Subcutaneous abdominal adipose tissue (tissue), 5 donors: ENCODE measurements around the gene FHOD3.

Experiments used
- H3K27ac ChIP-seq: one replicate; pipeline ENCODE4 v1.7.0; 2013; ENCODE audit warnings: low read depth, mild to moderate bottlenecking, inconsistent platforms, low read length, moderate library complexity
- H3K27me3 ChIP-seq, 5 donors: one replicate each; pipeline ENCODE4 v1.7.0; 2013; ENCODE audit warnings: low read length in 5 of 5, inconsistent platforms in 1 of 5; ENCODE audit not compliant: control insufficient read depth in 5 of 5, insufficient read depth in 4 of 5
- H3K36me3 ChIP-seq, 5 donors: one replicate each; pipeline ENCODE4 v1.7.0; 2013; ENCODE audit warnings: low read length in 5 of 5; ENCODE audit not compliant: control insufficient read depth in 5 of 5, insufficient read depth in 5 of 5
- H3K4me1 ChIP-seq, 5 donors: one replicate each; pipeline ENCODE4 v1.7.0; 2013; ENCODE audit warnings: low read length in 5 of 5, mild to moderate bottlenecking in 3 of 5, moderate library complexity in 1 of 5; ENCODE audit not compliant: control insufficient read depth in 5 of 5, insufficient read depth in 5 of 5
- H3K4me3 ChIP-seq, 5 donors: one replicate each; pipeline ENCODE4 v1.7.0; 2013; ENCODE audit warnings: low read length in 5 of 5, low read depth in 1 of 5
- H3K9ac ChIP-seq, 5 donors: one replicate each; pipeline ENCODE4 v1.7.0; 2013; ENCODE audit warnings: low read length in 5 of 5, mild to moderate bottlenecking in 4 of 5, moderate library complexity in 3 of 5
- H3K9me3 ChIP-seq, 5 donors: one replicate each; pipeline ENCODE4 v1.7.0; 2013; ENCODE audit warnings: low read length in 5 of 5; ENCODE audit not compliant: control insufficient read depth in 5 of 5
- donor health status: healthy.
- donor health status: healthy.
- donor health status: healthy.
- donor health status: healthy.
- donor health status: healthy.

Gene FHOD3

GRCh38 chr18:36620788-36621187, 323.3 kb downstream of the FHOD3 start:
- H3K36me3 ChIP-seq: no peaks in the 10 kb centered on the region
- no peaks in the 10 kb centered on the region for H3K4me1 ChIP-seq
- no peak overlapping the region for H3K27ac ChIP-seq
- H3K9ac ChIP-seq: no peak overlapping the region
- H3K9me3 ChIP-seq: no peaks in the 10 kb centered on the region
- H3K27me3 ChIP-seq: no peaks in the 10 kb centered on the region
- no peak overlapping the region for H3K4me3 ChIP-seq

GRCh38 chr18:36622610-36623009, 325.1 kb downstream of the FHOD3 start:
- H3K27ac ChIP-seq: no peak overlapping the region
- no peaks in the 10 kb centered on the region for H3K36me3 ChIP-seq
- no peaks in the 10 kb centered on the region for H3K27me3 ChIP-seq
- H3K4me1 ChIP-seq: no peaks in the 10 kb centered on the region
- H3K9me3 ChIP-seq: no peaks in the 10 kb centered on the region
- no peak overlapping the region for H3K9ac ChIP-seq
- H3K4me3 ChIP-seq: no peak overlapping the region

GRCh38 chr18:36623091-36623490, 325.6 kb downstream of the FHOD3 start:
- no peaks in the 10 kb centered on the region for H3K4me1 ChIP-seq
- no peaks in the 10 kb centered on the region for H3K27me3 ChIP-seq
- no peaks in the 10 kb centered on the region for H3K36me3 ChIP-seq
- H3K27ac ChIP-seq: no peak overlapping the region
- H3K9ac ChIP-seq: no peak overlapping the region
- no peaks in the 10 kb centered on the region for H3K9me3 ChIP-seq
- no peak overlapping the region for H3K4me3 ChIP-seq

- H3K9ac ChIP-seq: no peak overlapping the region
- peaks cover 0 to 5% (median 0%) of the 10 kb centered on the region in 5 donors for H3K4me1 ChIP-seq
- H3K4me3 ChIP-seq: no peak overlapping the region
- H3K9me3 ChIP-seq: no peaks in the 10 kb centered on the region
- H3K36me3 ChIP-seq: no peaks in the 10 kb centered on the region
- H3K27ac ChIP-seq: no peak overlapping the region
- no peaks in the 10 kb centered on the region for H3K27me3 ChIP-seq
Measured at GRCh38 chr18:36623681-36624190, 326.2 kb downstream of the FHOD3 start.

GRCh38 chr18:36624451-36625167, 327.1 kb downstream of the FHOD3 start:
- Histone ChIP-seq H3K27ac (no peak overlapping the region), H3K9me3 (no peaks in the 10 kb centered on the region), H3K9ac (no peak overlapping the region), H3K36me3 (no peaks in the 10 kb centered on the region), H3K4me1 (peaks cover 0 to 9% (median 4%) of the 10 kb centered on the region in 5 donors), H3K27me3 (no peaks in the 10 kb centered on the region), H3K4me3 (no peak overlapping the region)

- no peaks in the 10 kb centered on the region for H3K36me3 ChIP-seq
- no peak overlapping the region for H3K4me3 ChIP-seq
- H3K4me1 ChIP-seq: peaks cover 0 to 9% (median 4%) of the 10 kb centered on the region in 5 donors
- H3K27me3 ChIP-seq: no peaks in the 10 kb centered on the region
- no peak overlapping the region for H3K27ac ChIP-seq
- H3K9ac ChIP-seq: no peak overlapping the region
- H3K9me3 ChIP-seq: no peaks in the 10 kb centered on the region
Measured at GRCh38 chr18:36625386-36625785, 327.9 kb downstream of the FHOD3 start.

GRCh38 chr18:36627637-36628036, 330.1 kb downstream of the FHOD3 start:
- H3K27ac ChIP-seq: no peak overlapping the region
- H3K4me1 ChIP-seq: peaks cover 0 to 9% (median 4%) of the 10 kb centered on the region in 5 donors
- no peak overlapping the region for H3K4me3 ChIP-seq
- no peaks in the 10 kb centered on the region for H3K27me3 ChIP-seq
- H3K9me3 ChIP-seq: no peaks in the 10 kb centered on the region
- H3K36me3 ChIP-seq: no peaks in the 10 kb centered on the region
- H3K9ac ChIP-seq: no peak overlapping the region

GRCh38 chr18:36628435-36629137, 331.1 kb downstream of the FHOD3 start:
- Histone ChIP-seq H3K4me3 (no peak overlapping the region), H3K9ac (no peak overlapping the region), H3K36me3 (no peaks in the 10 kb centered on the region), H3K27me3 (no peaks in the 10 kb centered on the region), H3K9me3 (no peaks in the 10 kb centered on the region), H3K27ac (peak overlapping the region; percentile 54), H3K4me1 (peaks cover 0 to 9% (median 4%) of the 10 kb centered on the region in 5 donors)

GRCh38 chr18:36629138-36629530, 331.6 kb downstream of the FHOD3 start:
- Histone ChIP-seq H3K9me3 (no peaks in the 10 kb centered on the region), H3K27me3 (no peaks in the 10 kb centered on the region), H3K36me3 (no peaks in the 10 kb centered on the region), H3K9ac (no peak overlapping the region), H3K27ac (peak overlapping the region; percentile 8), H3K4me1 (peaks cover 0 to 9% (median 4%) of the 10 kb centered on the region in 5 donors), H3K4me3 (no peak overlapping the region)

- H3K4me1 ChIP-seq: peaks cover 0 to 9% (median 4%) of the 10 kb centered on the region in 5 donors
- H3K36me3 ChIP-seq: no peaks in the 10 kb centered on the region
- H3K9me3 ChIP-seq: no peaks in the 10 kb centered on the region
- no peak overlapping the region for H3K27ac ChIP-seq
- H3K9ac ChIP-seq: no peak overlapping the region
- no peak overlapping the region for H3K4me3 ChIP-seq
- H3K27me3 ChIP-seq: no peaks in the 10 kb centered on the region
Measured at GRCh38 chr18:36629836-36630235, 332.3 kb downstream of the FHOD3 start.
